HepG2 (cell line): Measurements from ENCODE around the gene IPCEF1. TPM values are rescaled to one million over a fixed set of nuclear protein-coding genes. Genes with fewer than 3 reads are reported as not detected.

Source experiments
- ATAC-seq: fragments of 200-7000 bp; cut with Tn5 transposase; 3 replicates; pipeline ENCODE4 v1.9.1; 2020; ENCODE audit warnings: mild to moderate bottlenecking, moderate library complexity
- BruUV-seq: library from RNA; stranded (reverse); fragments of 400-500 nt; replicated peaks from 2 replicates; lab custom pipeline; 2021; lab: Mats Ljungman, UMichigan
- CTCF ChIA-PET: fragments of 300-600 bp; formaldehyde crosslinking; extraction: SDS; loops from one replicate; lab custom pipeline; 2021; ENCODE audit warnings: low total read pairs, inconsistent platforms, low intra/inter-chr PET ratio; lab: Yijun Ruan, JAX
- POLR2A ChIA-PET: fragments of 350-600 bp; sonication (Branson Sonifier 250); formaldehyde crosslinking; loops from one replicate; lab custom pipeline; 2020; ENCODE audit warnings: antibody characterized with exemption, inconsistent platforms; lab: Yijun Ruan, JAX
- DNase-seq: peaks from one replicate; pipeline ENCODE4 v3.0.0-alpha.2; 2015; ENCODE audit warnings: low spot score
- FAIRE-seq: peaks from 3 replicates; lab custom pipeline; 2011; peaks lifted over from hg19 to GRCh38; lab: Jason Lieb, UNC
- H2AFZ ChIP-seq: one replicate; pipeline ENCODE4 v1.6.1; 2011; ENCODE audit warnings: low read length, inconsistent platforms
- H3K27ac ChIP-seq: fragments of 300-600 bp; 3 replicates; pipeline ENCODE4 v1.8.0; 2011; ENCODE audit warnings: mixed run types, mild to moderate bottlenecking, mixed read lengths, low read length, inconsistent platforms; ENCODE audit not compliant: insufficient read depth; ENCODE audit errors: extremely low read length
- H3K27me3 ChIP-seq, 2 experiments: fragments of 200-600 bp in 1 of 2; 2 replicates in 1 of 2; 3 replicates in 1 of 2; pipeline versions ENCODE4 v1.6.0 to v1.8.0; 2011; ENCODE audit warnings: low read length in 2 of 2, mild to moderate bottlenecking in 2 of 2, moderate library complexity in 2 of 2, inconsistent platforms in 1 of 2; ENCODE audit not compliant: insufficient read depth in 2 of 2, control insufficient read depth in 1 of 2
- H3K36me3 ChIP-seq, 2 experiments: fragments of 200-600 bp in 1 of 2; replicated peaks in 1 of 2; 2 replicates in 1 of 2; 3 replicates in 1 of 2; pipeline versions ENCODE4 v1.5.1 to v1.8.0; 2011; ENCODE audit warnings: low read length in 2 of 2, inconsistent platforms in 1 of 2; ENCODE audit not compliant: insufficient read depth in 2 of 2, control insufficient read depth in 1 of 2
- H3K4me1 ChIP-seq: 2 replicates; pipeline ENCODE4 v1.5.1; 2012; ENCODE audit warnings: low read length, inconsistent platforms; ENCODE audit not compliant: insufficient read depth
- H3K4me2 ChIP-seq: 2 replicates; pipeline ENCODE4 v1.6.0; 2011; ENCODE audit warnings: low read depth, low read length, inconsistent platforms
- H3K4me3 ChIP-seq, 3 experiments: fragments of 200-600 bp in 1 of 3; sonication (generic), shearing (Covaris generic) in 1 of 3; replicated peaks in 1 of 3; 2 replicates each; pipeline ENCODE4 v1.5.1; 2011 to 2016; ENCODE audit warnings: low read length in 3 of 3, inconsistent platforms in 2 of 3, low read depth in 2 of 3, mild to moderate bottlenecking in 2 of 3, control low read depth in 1 of 3, mixed read lengths in 1 of 3; ENCODE audit not compliant: insufficient read depth in 1 of 3
- H3K79me2 ChIP-seq: one replicate; pipeline ENCODE4 v1.6.1; 2011; ENCODE audit warnings: low read length, inconsistent platforms; ENCODE audit not compliant: insufficient read depth
- H3K9ac ChIP-seq: 2 replicates; pipeline ENCODE4 v1.6.0; 2011; ENCODE audit warnings: mild to moderate bottlenecking, low read depth, low read length, inconsistent platforms; ENCODE audit not compliant: insufficient read depth
- H3K9me3 ChIP-seq: 2 replicates; pipeline ENCODE4 v1.5.1; 2012; ENCODE audit warnings: mild to moderate bottlenecking, low read length
- H4K20me1 ChIP-seq: 2 replicates; pipeline ENCODE4 v1.6.0; 2011; ENCODE audit warnings: inconsistent platforms, mild to moderate bottlenecking, low read length, moderate library complexity; ENCODE audit not compliant: insufficient read depth
- CHD4 ChIP-seq: fragments of 200-600 bp; sonication (generic); IDR thresholded peaks from 2 replicates; pipeline ENCODE4 v1.7.0; 2017; ENCODE audit warnings: mild to moderate bottlenecking, low read length, borderline replicate concordance
- MXI1 ChIP-seq: IDR thresholded peaks from 3 replicates; pipeline ENCODE4 v1.6.1; 2012; ENCODE audit warnings: low read depth, low read length, inconsistent platforms, borderline replicate concordance
- PCBP1 ChIP-seq: fragments of 200-400 bp; formaldehyde crosslinking; IDR thresholded peaks from 2 replicates; pipeline ENCODE4 v1.6.1; 2017; ENCODE audit warnings: mild to moderate bottlenecking, low read depth, low read length, borderline replicate concordance
- PHF5A ChIP-seq: IDR thresholded peaks from one replicate; pipeline ENCODE4 v1.6.1; 2018; ENCODE audit warnings: low read depth, missing genetic modification reagents; ENCODE audit not compliant: unreplicated experiment
- SYNCRIP ChIP-seq: fragments of 200-400 bp; formaldehyde crosslinking; IDR thresholded peaks from 2 replicates; pipeline ENCODE4 v1.6.1; 2018; ENCODE audit warnings: mild to moderate bottlenecking, low read depth, low read length; ENCODE audit not compliant: insufficient read depth
- TIGD3 ChIP-seq: sonication (generic); formaldehyde crosslinking; IDR thresholded peaks from 2 replicates; pipeline ENCODE4 v1.5.1; 2020; ENCODE audit warnings: mild to moderate bottlenecking, missing genetic modification reagents, borderline replicate concordance
- ZFP36L1 ChIP-seq: sonication (generic); formaldehyde crosslinking; IDR thresholded peaks from 2 replicates; pipeline ENCODE4 v1.8.0; 2022; ENCODE audit warnings: mild to moderate bottlenecking, missing genetic modification reagents, moderate library complexity
- ZFP36L2 ChIP-seq: sonication (generic); formaldehyde crosslinking; IDR thresholded peaks from 2 replicates; pipeline ENCODE4 v1.4.0; 2020; ENCODE audit warnings: missing genetic modification reagents
- ZNF10 ChIP-seq: sonication (generic); formaldehyde crosslinking; IDR thresholded peaks from 2 replicates; pipeline ENCODE4 v1.4.0; 2020; ENCODE audit warnings: mild to moderate bottlenecking, low read depth, missing genetic modification reagents, borderline replicate concordance
- ZNF772 ChIP-seq: sonication (generic); formaldehyde crosslinking; IDR thresholded peaks from 2 replicates; pipeline ENCODE4 v1.5.0; 2020; ENCODE audit warnings: mild to moderate bottlenecking, missing genetic modification reagents
- WGBS: methylation state at CpG from one replicate; pipeline ENCODE4 v1.1.6; 2017; ENCODE audit warnings: low lambda C conversion rate; 5-methylcytosine and 5-hydroxymethylcytosine counted together
- in situ Hi-C: cut with HindIII; loops from 2 replicates; pipeline ENCODE4 v1.10.0; 2017; ENCODE audit warnings: low pct_unique_long_range_greater_than_20kb; ENCODE audit not compliant: extremely low pct_ligation_motif_present
- intact Hi-C: fragments of 100-400 bp; cut with micrococcal nuclease; formaldehyde crosslinking; loops from one replicate; pipeline ENCODE4 v1.10.0; 2022; ENCODE audit not compliant: unreplicated experiment
- polyA plus RNA-seq, 8 experiments: library from polyadenylated mRNA; depleted of rRNA in 3 of 8; stranded (reverse) in 7 of 8; unstranded in 1 of 8; fragments of >200 nt; fragmentation: Illumina TruSeq in 4 of 8; extraction: Trizol in 4 of 8; gene quantifications; 2 replicates each; pipeline versions ENCODE4 v1.2.1 to v1.2.3, GENCODE V29; 2011 to 2016; ENCODE audit warnings: low read depth in 4 of 8, missing spikeins in 1 of 8, mixed read lengths in 1 of 8; ENCODE audit not compliant: insufficient read depth in 1 of 8
- total RNA-seq, 5 experiments: library from RNA; depleted of rRNA; stranded (reverse); fragments of >200 nt; fragmentation: Illumina TruSeq; extraction: Trizol; gene quantifications; 2 replicates each; pipeline ENCODE4 v1.2.3, GENCODE V29; 2016; ENCODE audit warnings: low read depth in 1 of 5
- TF ChIP-seq, protein P1 (sequence below): sonication (generic); formaldehyde crosslinking; IDR thresholded peaks from 2 replicates; pipeline ENCODE4 v1.4.0; 2020; ENCODE audit warnings: mild to moderate bottlenecking, missing genetic modification reagents
- TF ChIP-seq, protein P2 (sequence below): IDR thresholded peaks from 2 replicates; pipeline ENCODE4 v1.6.1; 2016; ENCODE audit warnings: mild to moderate bottlenecking, missing biosample characterization, missing genetic modification reagents

IPCEF1 gene
- total and polyA plus RNA-seq, 2 of the 13 experiments (the other 11 are each of a cell fraction or from before 2014, with no cell fraction given), result 0.03 TPM; not detected in 1

- TF ChIP-seq, protein P1, sequence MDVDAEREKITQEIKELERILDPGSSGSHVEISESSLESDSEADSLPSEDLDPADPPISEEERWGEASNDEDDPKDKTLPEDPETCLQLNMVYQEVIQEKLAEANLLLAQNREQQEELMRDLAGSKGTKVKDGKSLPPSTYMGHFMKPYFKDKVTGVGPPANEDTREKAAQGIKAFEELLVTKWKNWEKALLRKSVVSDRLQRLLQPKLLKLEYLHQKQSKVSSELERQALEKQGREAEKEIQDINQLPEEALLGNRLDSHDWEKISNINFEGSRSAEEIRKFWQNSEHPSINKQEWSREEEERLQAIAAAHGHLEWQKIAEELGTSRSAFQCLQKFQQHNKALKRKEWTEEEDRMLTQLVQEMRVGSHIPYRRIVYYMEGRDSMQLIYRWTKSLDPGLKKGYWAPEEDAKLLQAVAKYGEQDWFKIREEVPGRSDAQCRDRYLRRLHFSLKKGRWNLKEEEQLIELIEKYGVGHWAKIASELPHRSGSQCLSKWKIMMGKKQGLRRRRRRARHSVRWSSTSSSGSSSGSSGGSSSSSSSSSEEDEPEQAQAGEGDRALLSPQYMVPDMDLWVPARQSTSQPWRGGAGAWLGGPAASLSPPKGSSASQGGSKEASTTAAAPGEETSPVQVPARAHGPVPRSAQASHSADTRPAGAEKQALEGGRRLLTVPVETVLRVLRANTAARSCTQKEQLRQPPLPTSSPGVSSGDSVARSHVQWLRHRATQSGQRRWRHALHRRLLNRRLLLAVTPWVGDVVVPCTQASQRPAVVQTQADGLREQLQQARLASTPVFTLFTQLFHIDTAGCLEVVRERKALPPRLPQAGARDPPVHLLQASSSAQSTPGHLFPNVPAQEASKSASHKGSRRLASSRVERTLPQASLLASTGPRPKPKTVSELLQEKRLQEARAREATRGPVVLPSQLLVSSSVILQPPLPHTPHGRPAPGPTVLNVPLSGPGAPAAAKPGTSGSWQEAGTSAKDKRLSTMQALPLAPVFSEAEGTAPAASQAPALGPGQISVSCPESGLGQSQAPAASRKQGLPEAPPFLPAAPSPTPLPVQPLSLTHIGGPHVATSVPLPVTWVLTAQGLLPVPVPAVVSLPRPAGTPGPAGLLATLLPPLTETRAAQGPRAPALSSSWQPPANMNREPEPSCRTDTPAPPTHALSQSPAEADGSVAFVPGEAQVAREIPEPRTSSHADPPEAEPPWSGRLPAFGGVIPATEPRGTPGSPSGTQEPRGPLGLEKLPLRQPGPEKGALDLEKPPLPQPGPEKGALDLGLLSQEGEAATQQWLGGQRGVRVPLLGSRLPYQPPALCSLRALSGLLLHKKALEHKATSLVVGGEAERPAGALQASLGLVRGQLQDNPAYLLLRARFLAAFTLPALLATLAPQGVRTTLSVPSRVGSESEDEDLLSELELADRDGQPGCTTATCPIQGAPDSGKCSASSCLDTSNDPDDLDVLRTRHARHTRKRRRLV (CRISPR knock-in tag), result no peak
- no peak for TF ChIP-seq SYNCRIP
- no peak for TF ChIP-seq ZNF772 (CRISPR knock-in tag)
- TF ChIP-seq, protein P2, sequence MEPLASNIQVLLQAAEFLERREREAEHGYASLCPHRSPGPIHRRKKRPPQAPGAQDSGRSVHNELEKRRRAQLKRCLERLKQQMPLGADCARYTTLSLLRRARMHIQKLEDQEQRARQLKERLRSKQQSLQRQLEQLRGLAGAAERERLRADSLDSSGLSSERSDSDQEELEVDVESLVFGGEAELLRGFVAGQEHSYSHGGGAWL (CRISPR knock-in tag), result no peak
- TF ChIP-seq, all 625 proteins: peak for 0
Observed at GRCh38 chr6:154289818-154290508, 66.6 kb downstream of the IPCEF1 start (continued).

DNA sequence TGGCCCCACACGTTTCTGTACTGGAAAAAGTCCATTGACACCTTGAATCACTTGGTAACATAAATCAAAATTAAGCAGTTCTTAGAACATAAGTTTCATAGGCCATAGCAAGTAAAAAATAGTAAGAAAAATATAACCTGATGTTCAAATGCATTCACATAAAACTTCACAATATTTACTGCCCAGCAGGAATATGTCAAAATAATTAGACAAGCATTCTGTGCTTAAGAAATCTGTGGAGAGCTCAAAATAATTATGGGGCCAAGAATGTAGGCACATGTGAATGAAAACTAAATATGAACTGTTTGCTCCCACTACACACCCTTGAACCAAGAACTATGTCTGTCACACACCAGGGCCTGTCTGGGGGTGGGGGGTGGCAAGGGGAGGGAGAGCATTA, 70.8 kb downstream of the IPCEF1 start:
- Histone ChIP-seq H4K20me1 (no peaks in the 10 kb centered on the region), H3K27ac (no peak overlapping the region), H3K79me2 (no peaks in the 10 kb centered on the region), H3K4me3 (no peak overlapping the region), H2AFZ (no peak overlapping the region), H3K4me1 (no peaks in the 10 kb centered on the region), H3K4me2 (no peak overlapping the region), H3K27me3 (no peaks in the 10 kb centered on the region), H3K9me3 (no peaks in the 10 kb centered on the region), H3K36me3 (no peaks in the 10 kb centered on the region), H3K9ac (no peak overlapping the region)
- FAIRE-seq (no peak), DNase-seq (no peak), ATAC-seq (no peak)
- 0% methylated on average over 1 of the region's 1 CpG for WGBS
- no TSS peak for BruUV-seq
- POLR2A ChIA-PET, result interaction anchor here (0.7 kb wide), 1 partner anchor 79 kb away, joined by 3 read pairs; no protein-coding TSS in a partner anchor
- CTCF ChIA-PET, result no interaction called here
- in situ Hi-C loops, result no loop called here
- intact Hi-C loops, result no loop called here
- no peak for TF ChIP-seq CHD4
- no peak for TF ChIP-seq MXI1
- TF ChIP-seq TIGD3 (CRISPR knock-in tag), result no peak
- TF ChIP-seq PHF5A (CRISPR knock-in tag), result no peak
- no peak for TF ChIP-seq ZNF10
- no peak for TF ChIP-seq ZFP36L1 (CRISPR knock-in tag)
- TF ChIP-seq PCBP1, result no peak
- TF ChIP-seq ZFP36L2 (CRISPR knock-in tag), result no peak
